H1 (cell line): ENCODE data around the gene ATP1A1.

Experiments
- ATF2 ChIP-seq: IDR thresholded peaks from 2 replicates; pipeline ENCODE4 v1.6.1; 2012; ENCODE audit warnings: low read length, inconsistent platforms
- CEBPB ChIP-seq: IDR thresholded peaks from 2 replicates; pipeline ENCODE4 v1.6.1; 2012; ENCODE audit warnings: low read depth, low read length
- CREB1 ChIP-seq: IDR thresholded peaks from 2 replicates; pipeline ENCODE4 v1.6.1; 2012; ENCODE audit warnings: inconsistent platforms
- CTCF ChIP-seq, 3 experiments: IDR thresholded peaks; 1 replicate in 2 of 3; 2 replicates in 1 of 3; pipeline versions ENCODE4 v1.5.1 to v1.6.1; 2011; ENCODE audit warnings: low read length in 3 of 3, mild to moderate bottlenecking in 3 of 3, inconsistent platforms in 2 of 3, low read depth in 1 of 3, moderate library complexity in 1 of 3; ENCODE audit not compliant: insufficient read depth in 1 of 3; ENCODE audit errors: control extremely low read depth in 1 of 3
- EGR1 ChIP-seq: IDR thresholded peaks from 2 replicates; pipeline ENCODE4 v1.6.1; 2011; ENCODE audit warnings: low read depth, low read length, borderline replicate concordance
- EP300 ChIP-seq, 2 experiments: IDR thresholded peaks; 1 replicate in 1 of 2; 2 replicates in 1 of 2; pipeline ENCODE4 v1.6.1; 2011 to 2012; ENCODE audit warnings: low read depth in 2 of 2, low read length in 2 of 2, mild to moderate bottlenecking in 2 of 2, borderline replicate concordance in 1 of 2, inconsistent platforms in 1 of 2, moderate library complexity in 1 of 2
- EZH2 ChIP-seq: fragments of 200-600 bp; sonication (generic); IDR thresholded peaks from 2 replicates; pipeline ENCODE4 v1.7.1; 2012; ENCODE audit warnings: low read depth, mild to moderate bottlenecking, moderate library complexity, low read length, inconsistent platforms; ENCODE audit not compliant: severe bottlenecking
- FOSL1 ChIP-seq: IDR thresholded peaks from 2 replicates; pipeline ENCODE4 v1.6.1; 2011; ENCODE audit warnings: mild to moderate bottlenecking, low read depth, low read length, moderate library complexity; ENCODE audit not compliant: insufficient read depth
- GABPA ChIP-seq: IDR thresholded peaks from 2 replicates; pipeline ENCODE4 v1.6.1; 2011; ENCODE audit warnings: mild to moderate bottlenecking, low read length, moderate library complexity, borderline replicate concordance; ENCODE audit not compliant: insufficient read depth
- MAX ChIP-seq: IDR thresholded peaks from 2 replicates; pipeline ENCODE4 v1.6.1; 2012; ENCODE audit warnings: inconsistent platforms
- NRF1 ChIP-seq: IDR thresholded peaks from 2 replicates; pipeline ENCODE4 v1.6.1; 2011; ENCODE audit warnings: mild to moderate bottlenecking, low read depth, low read length, improper control_type of control experiment
- POLR2A ChIP-seq, 2 experiments: IDR thresholded peaks; 1 replicate in 1 of 2; 2 replicates in 1 of 2; pipeline ENCODE4 v1.6.1; 2011; ENCODE audit warnings: low read depth in 2 of 2, low read length in 2 of 2, mild to moderate bottlenecking in 2 of 2; ENCODE audit errors: control extremely low read depth in 1 of 2

GRCh38 chr1:116389013-116389412 lies 16.0 kb downstream of the ATP1A1 start:
- TF ChIP-seq CREB1 (no peak), ATF2 (no peak), POLR2A (IDR thresholded peaks at IDR 0.05; ENCODE audit: control extremely low read depth in 1 of 2, low read depth in 2 of 2, low read length in 2 of 2) (no peak), CTCF (IDR thresholded peaks at IDR 0.05; ENCODE audit: control extremely low read depth in 1 of 3, insufficient read depth in 1 of 3, low read depth in 1 of 3, low read length in 3 of 3) (no peak), FOSL1 (no peak), CEBPB (no peak), NRF1 (no peak), GABPA (no peak), MAX (no peak), EP300 (IDR thresholded peaks at IDR 0.05; ENCODE audit: borderline replicate concordance in 1 of 2, low read depth in 2 of 2, low read length in 2 of 2) (no peak), EZH2 (no peak), EGR1 (no peak)
